ENCODE measurements around the gene RPGR.

RPGR gene

DNA sequence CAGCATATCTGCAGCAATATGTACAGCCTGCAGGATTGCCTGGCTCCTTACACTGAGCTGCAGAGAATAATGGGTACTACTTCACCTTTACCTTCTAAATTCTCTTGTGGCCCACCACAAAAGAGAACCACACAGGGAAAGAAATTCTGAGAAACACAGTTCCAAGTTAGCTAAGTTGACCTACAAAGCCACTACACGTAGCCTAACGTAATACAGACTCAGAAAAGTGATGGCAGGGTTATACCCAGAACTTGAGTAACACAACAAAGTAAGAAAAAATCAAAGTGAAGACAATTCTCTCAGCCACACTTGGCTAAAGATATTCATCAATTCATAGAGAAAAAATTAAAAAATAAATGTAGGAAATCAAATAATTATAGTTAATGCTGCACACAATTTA lies 80.3 kb downstream of the RPGR start:
- no peak for DNase-seq

DNA sequence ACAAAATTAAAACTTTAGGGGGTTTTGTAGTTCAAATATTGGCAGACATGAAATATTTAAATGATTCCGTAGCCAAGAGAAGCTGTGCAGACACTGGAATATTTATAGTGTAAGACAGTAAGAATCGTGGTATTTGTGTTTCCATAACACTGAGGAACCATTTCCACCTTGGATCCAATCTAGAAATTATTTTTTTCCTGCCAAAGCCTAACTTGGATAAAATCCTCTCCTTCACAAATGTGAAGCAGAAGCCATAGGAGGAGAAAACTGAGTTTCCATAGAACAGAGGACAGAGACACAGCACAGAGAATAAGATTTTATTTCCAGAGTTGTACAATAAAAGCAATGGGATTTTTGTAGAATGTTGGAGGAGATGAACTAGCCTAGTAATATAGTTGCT lies 86.8 kb downstream of the RPGR start:
- DNase-seq, result no peak

DNA sequence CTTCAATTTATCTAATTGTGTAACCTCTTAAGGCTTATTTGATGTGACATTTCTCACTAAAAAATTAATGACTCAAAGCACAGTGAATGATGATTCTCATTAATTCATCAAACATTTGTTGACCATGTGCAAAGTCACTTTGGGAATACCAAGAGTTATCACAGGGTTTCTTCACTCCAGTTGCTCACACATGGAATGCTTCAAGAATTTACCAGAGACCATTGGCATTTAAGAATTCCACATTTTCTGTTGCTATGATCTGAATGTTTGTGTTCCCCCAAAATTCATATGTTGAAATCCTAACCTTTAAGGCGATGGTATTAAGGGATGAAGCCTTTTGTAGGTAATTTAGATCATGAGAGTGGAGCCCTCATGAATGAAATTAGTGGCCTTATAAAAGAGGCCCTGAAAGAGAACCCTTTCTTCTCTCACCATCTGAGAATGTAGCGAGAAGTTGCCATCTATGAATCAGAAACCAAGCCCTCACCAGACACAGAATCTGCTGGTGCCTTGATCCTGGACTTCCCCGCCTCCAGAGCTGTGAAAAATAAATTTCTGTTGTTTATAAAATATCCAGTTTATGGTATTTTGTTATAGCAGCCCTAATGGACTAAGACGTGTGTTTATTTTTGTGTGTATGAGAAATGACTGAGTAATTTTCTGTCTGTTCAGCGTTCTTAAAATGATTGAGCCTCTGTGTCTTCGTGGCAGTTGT lies 90.3 kb downstream of the RPGR start:
- DNase-seq, result no peak

DNA sequence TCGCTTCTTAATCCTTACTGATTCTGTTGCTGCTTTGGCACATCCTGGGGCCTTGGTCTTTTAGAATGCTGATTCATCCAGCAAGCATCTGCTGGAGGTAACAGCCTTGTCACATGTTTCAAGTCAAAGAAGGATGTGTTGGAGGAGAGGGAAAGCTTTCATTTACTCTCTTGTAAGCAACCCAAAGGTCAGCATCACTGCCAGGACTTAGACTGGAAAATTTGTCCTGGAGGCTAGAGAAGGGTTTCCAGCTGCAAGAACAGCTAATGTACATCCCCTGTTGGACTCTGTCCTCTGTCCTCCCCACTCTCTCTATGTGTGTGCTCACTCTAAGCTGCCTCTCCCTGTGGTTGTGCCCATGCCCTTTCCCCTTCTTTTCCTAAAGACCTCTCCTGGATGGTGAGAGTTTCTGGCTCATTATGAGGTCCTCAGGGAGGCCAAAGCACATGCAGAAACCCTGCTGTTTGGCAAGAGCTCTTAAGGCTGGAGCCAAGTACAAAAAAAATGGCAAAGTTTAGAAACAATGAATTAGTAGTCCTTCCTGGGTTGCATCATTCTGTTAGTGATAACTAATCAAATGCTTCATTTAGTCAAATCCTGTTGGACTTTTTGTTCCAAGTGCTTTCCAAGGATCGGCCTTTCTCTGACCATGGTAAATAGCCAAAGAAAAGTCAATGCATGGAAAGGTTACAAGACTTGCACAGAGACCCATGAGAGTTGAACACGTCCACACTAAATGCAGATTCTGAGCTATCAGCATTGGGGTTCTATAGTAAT lies 93.2 kb downstream of the RPGR start:
- DNase-seq, result no peak

DNA sequence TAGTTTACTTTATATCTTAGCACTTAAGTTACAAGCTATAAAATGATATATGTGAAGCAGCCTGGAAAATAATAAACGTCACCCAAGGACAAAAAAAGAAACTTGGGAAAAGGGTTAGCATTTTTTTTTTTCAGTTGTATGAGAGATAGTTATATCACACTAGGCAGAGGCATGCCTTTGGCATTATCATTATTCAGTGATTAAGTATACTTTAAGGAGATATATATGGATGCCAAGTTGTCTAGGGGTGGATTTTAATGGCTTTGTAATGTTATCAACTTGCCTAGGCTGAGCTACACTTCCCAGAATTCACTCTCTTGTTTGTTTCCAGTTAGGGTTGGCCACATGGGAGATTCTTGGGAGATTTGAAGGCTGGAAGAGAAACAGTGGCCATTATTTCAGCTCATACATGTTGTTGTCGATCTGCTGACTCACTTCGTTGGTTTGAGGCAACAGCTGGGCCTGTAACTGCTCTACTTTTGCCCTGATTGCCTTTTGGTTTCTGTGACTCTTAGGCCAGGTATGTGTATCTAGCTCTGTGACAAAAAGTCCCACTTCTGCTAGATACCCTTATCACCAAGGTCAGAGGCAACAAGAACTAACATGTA lies 95.1 kb downstream of the RPGR start:
- DNase-seq, result no peak

DNA sequence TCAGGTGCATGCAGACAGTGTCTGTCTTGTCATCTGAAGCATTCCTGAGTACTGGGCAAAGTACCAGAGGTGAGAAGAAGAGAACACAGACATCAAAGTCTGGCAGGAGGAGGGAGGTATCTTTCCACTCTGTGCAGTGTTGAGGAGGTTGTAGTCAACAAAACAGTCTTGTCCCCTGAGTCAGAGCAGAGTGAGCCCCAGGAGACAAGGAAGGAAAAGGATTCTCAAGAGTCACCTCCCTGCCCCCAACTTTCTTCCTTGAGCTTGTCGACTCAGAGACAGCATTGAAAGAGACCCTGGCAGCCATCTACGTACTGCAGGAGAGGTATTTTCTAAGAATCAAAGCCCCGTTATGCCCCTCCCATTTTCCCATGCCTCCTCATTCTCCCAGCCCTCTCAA lies 102.2 kb downstream of the RPGR start:
- DNase-seq, result no peak

DNA sequence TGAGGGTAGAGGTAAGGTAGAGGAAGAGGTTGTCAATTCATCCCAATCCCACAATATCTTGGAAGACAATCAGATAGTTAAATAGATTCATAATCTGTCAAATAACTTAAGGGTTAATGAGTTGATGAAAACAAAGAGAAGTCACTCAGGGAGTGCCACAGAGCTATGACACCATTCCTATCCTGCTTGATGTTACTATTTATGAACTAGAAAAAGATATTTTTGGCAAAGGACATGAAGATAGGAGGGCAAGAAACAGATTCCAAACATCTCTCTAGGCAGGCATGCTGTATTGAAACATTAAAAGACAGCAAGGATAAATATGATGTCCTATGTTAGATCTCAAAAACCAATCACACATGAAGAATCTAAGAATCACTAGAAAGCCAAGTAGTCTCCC lies 103.1 kb downstream of the RPGR start:
- no peak for DNase-seq

DNA sequence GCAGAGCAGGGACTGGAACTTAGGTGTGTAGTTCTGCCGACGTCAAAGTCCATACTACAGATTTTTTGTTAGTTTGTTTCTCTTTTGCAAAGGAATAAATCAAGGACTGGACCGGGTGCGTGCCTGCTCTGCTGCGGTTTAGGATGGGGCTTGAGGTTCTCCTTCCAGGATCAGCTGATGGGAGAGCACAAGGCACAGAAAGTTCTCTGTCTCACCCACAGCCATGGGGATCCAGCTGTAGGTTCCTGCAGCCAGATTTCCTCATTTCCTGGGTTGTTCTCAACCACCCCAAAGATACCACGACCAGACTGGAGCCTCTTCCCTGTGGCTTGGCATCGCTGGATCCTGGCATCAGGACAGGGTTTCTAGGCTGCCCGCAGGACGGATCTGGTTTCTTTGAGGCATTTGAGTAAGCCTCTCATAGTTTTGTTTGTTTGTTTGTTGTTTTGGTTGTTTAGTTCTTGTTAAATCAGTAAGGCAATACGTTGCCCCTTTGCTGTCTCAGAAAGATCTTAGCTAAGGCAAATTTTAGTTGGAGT lies 105.8 kb downstream of the RPGR start:
- no peak for DNase-seq

DNA sequence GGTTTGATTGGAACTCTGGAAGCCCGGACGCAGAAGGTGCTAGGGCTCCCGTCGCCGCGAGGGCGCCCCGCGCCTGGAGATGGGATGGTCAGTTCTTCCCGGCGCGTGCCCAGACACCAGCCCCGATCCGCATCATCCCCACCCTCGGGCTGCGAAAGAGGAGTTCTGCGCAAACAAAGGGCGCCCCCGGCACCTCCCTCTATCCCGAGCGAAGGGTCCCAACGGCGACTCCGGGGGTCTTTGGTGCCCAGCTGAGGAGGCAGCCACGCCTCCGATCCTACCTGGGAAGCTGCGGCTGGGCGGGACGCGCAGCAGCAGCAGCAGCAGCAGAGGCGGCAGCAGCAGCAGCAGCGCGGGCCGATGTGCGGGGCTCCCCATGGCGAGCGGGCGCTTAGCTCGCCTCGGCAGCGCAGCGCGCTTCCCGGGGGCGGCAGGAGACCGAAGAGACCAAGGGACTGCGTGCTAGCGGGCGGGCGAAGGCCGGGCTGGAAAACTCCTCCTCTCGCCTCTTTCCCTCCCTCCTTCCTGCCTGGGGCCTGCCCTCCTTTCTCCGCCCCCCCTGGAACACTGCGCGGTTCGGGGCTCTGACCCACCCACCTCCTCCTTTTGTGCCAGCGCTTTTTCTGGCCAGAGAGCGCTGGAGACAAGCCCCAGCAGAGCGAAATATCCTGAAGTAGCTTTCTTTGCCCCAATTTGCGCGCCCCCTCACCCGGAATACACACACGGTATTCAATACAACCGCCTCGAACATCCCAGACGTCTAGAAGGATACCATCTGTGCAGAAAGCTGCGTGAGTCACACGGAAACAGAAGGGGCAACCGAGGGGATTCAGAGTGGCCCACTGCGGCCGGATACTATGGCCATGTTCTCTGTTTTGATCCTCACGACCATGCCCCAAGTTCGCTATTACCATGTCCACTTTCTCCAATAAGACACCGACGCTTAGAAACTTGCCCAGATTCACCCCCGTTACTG lies 106.6 kb downstream of the RPGR start, which contains the start of gene SRPX:
Gene SRPX (minus strand): TSS at position 457 of the 976 bp plus-strand sequence. CDS start 79 bp downstream, at position 378.
- no peak for DNase-seq

DNA sequence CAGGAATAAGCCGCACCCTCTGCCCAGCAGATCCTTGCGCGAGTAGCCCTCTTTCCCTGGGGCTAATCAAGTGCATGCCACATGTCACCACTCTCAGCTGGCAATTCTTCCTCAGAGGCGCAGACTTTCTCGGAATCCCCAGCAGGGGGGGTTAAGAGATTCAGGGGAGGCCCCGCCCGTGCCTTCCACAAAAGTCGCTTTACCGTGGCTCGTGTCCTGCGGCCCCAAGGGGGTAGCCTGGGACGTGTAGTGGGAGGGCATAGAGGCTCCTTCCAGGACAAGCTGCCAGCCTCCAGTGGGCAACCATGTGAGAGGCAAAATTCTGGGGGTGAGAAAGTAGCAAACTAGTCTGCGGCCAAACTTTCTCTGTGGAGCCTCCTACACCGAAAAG lies 107.3 kb downstream of the RPGR start:
- DNase-seq, result peak; percentile 25
